Measurements from ENCODE around the gene NUP188. TPM values are rescaled to one million over a fixed set of nuclear protein-coding genes. Genes with fewer than 3 reads are reported as not detected.
A peak's percentile ranks its signal among the peaks of the same experiment; 100 is the strongest.

The NUP188 gene, protein sequence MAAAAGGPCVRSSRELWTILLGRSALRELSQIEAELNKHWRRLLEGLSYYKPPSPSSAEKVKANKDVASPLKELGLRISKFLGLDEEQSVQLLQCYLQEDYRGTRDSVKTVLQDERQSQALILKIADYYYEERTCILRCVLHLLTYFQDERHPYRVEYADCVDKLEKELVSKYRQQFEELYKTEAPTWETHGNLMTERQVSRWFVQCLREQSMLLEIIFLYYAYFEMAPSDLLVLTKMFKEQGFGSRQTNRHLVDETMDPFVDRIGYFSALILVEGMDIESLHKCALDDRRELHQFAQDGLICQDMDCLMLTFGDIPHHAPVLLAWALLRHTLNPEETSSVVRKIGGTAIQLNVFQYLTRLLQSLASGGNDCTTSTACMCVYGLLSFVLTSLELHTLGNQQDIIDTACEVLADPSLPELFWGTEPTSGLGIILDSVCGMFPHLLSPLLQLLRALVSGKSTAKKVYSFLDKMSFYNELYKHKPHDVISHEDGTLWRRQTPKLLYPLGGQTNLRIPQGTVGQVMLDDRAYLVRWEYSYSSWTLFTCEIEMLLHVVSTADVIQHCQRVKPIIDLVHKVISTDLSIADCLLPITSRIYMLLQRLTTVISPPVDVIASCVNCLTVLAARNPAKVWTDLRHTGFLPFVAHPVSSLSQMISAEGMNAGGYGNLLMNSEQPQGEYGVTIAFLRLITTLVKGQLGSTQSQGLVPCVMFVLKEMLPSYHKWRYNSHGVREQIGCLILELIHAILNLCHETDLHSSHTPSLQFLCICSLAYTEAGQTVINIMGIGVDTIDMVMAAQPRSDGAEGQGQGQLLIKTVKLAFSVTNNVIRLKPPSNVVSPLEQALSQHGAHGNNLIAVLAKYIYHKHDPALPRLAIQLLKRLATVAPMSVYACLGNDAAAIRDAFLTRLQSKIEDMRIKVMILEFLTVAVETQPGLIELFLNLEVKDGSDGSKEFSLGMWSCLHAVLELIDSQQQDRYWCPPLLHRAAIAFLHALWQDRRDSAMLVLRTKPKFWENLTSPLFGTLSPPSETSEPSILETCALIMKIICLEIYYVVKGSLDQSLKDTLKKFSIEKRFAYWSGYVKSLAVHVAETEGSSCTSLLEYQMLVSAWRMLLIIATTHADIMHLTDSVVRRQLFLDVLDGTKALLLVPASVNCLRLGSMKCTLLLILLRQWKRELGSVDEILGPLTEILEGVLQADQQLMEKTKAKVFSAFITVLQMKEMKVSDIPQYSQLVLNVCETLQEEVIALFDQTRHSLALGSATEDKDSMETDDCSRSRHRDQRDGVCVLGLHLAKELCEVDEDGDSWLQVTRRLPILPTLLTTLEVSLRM (N-terminal part only)
- total RNA-seq, result 37.6 and 67.3 TPM in 2 replicates

DNA sequence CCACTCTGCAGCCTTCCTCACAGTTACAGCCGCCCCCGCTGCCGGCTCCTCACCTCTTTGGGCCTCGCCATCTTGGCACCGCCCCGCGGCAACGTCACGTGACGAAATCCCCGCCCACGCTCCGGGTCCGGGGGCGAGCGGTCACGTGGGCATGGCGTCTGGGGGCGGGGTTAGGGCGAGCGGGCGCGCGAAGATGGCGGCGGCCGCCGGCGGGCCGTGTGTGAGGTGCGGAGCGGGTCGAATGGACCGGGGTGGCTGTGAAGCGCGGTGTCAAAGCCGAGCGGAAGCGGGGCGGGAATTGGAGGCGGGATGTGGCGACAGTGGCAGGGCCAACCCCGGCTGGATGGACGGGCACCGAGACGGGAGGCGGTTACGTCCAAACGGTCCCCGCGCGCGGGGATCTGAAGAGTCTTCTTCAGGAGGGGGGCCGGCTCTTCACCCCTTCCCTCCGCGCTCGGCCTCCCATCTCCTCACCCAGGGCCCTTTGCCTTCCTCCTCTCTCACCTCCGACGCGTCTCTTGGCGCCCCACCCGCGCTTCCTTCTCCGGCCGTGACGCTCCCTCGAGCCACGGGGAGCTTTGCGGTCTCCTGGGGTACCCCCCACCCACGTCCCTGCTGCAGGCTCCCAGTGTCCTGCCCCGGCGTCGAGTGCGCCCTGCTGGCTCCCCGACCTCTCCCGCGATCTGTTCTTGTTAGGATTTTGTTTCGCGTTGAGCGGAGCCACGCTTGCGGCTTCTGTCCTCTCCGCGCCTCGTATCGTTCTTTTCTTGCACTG lies at the start of gene NUP188, which contains the start of gene DOLK:
Gene NUP188 (plus strand): TSS at position 173 of the 775 bp plus-strand sequence. CDS start 21 bp downstream, at position 194.
Gene DOLK (minus strand): TSS at position 77 of the 775 bp plus-strand sequence. CDS start 300 bp downstream, outside the sequence.
- TF ChIP-seq, protein P1, sequence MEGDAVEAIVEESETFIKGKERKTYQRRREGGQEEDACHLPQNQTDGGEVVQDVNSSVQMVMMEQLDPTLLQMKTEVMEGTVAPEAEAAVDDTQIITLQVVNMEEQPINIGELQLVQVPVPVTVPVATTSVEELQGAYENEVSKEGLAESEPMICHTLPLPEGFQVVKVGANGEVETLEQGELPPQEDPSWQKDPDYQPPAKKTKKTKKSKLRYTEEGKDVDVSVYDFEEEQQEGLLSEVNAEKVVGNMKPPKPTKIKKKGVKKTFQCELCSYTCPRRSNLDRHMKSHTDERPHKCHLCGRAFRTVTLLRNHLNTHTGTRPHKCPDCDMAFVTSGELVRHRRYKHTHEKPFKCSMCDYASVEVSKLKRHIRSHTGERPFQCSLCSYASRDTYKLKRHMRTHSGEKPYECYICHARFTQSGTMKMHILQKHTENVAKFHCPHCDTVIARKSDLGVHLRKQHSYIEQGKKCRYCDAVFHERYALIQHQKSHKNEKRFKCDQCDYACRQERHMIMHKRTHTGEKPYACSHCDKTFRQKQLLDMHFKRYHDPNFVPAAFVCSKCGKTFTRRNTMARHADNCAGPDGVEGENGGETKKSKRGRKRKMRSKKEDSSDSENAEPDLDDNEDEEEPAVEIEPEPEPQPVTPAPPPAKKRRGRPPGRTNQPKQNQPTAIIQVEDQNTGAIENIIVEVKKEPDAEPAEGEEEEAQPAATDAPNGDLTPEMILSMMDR (conservative IDR thresholded peaks at IDR 0.05; ENCODE audit: low read depth, low read length), result no peak
- no peak for DNase-seq (ENCODE audit: low read depth)
- peak within 1 kb of the TSS; percentile 97 for H3K4me3 ChIP-seq (ENCODE audit: low read depth, low read length)

DNA sequence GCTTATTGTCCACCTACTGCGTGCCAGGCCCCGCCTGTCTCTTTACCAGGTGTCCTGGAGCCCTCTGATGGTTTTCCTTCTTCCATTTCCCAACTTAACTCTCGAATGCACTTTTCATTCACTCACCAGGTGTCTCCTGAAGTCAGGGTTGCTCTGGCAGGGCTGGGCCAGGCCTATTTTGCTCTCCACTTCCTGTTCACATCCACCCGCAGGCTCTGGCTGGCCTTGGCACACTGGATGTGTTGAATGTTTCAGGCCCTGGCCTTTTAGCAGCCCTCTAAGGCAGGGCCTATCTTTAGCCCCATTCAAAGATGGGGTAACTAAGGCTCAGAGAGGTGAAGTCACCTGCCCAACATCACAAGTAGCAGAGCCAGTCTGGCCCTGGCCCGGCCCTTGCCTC lies 49.1 kb upstream of the NUP188 start:
- no peak overlapping the region for H3K4me3 ChIP-seq (ENCODE audit: low read depth, low read length)
- TF ChIP-seq, protein P1 (conservative IDR thresholded peaks at IDR 0.05; ENCODE audit: low read depth, low read length), result no peak
- no peak for DNase-seq (ENCODE audit: low read depth)

DNA sequence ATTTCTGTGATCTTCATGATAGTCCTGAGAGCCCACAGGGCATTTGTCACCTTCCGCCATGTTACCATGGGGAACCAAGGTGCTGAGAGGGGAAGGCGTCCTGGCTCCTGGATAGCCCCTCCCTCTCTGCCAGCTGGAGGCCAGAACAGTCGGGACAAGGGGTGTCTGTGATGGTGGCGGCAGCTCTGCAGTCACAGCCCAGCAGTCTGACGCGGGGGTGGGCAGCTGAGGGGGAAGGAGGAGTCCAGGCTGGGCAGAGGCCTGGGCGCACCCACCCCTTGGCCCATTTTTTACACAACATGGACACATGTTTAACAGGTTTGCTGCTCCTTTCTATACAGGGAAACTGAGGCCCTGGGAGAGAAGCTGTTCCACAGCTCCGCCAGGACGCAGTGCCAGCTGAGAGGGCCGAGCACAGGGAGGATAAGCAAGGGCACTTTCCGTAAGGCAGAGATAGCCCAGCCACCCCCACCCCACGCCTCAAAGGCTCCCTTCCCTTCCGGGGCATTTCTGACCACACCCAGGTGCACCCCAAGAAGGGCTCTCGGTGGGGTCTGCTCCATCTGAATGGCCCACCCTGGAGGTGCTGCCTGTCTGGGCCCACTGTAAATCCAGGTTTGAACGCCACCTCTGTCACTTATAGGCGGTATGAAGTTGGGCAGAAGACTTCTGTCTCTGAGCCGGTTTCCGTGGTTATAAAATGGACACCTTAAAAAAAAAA lies 48.5 kb upstream of the NUP188 start:
- no peak overlapping the region for H3K4me3 ChIP-seq (ENCODE audit: low read depth, low read length)
- TF ChIP-seq, protein P1 (conservative IDR thresholded peaks at IDR 0.05; ENCODE audit: low read depth, low read length), result no peak
- DNase-seq (ENCODE audit: low read depth), result no peak

DNA sequence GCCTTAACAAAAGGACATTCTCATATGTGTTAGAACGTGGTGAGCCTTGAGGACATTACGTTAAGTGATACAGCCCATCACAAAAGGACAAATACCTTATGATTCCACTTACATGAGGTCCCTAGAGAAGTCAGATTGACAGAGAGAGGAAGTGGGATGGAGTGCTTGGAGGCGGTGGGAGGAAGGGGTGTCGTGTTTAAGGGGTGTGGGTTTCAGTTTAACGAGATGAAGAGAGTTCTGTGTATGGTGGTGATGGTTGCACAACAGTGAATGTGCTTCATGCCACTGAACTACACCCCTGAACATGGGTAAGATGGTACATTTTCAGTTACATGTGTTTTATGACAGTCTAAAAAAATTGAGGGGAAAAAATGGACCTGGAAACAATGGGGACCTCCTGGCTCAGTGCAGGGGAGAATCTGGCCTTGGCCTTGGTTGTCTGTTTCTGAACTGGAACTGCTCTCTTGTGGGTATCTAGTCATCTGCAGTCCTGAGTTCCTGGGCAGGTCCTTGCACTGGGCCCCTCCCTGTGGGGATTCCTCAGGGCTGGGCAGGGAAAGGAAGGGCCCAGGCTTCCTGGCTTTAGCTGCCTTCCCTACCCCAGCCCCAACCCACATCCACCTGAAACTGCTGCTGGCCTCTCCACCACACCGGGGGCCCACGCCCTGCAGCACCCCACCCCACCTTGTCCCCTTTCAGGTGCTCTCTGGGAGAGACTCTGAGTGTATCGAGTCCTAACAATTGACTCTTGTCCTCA lies 47.8 kb upstream of the NUP188 start:
- H3K4me3 ChIP-seq (ENCODE audit: low read depth, low read length), result no peak overlapping the region
- TF ChIP-seq, protein P1 (conservative IDR thresholded peaks at IDR 0.05; ENCODE audit: low read depth, low read length), result no peak
- no peak for DNase-seq (ENCODE audit: low read depth)

DNA sequence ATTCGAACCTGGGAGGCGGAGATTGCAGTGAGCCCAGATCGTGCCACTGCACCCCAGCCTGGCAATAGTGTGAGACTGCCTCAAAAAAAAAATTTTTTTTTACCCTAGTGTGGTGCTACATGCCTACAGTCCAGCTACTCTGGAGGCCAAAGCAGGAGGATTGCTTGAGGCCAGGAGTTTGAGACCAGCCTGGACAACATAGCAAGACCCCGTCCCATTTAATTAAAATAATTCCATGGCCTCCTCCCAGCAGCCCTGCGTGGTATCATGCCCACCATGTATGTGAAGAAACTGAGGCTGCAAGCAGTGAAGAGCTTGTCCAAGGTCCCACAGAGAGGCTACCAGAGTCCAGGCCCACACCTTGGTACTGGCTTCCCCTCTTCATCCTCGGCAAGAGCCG lies 46.1 kb upstream of the NUP188 start:
- TF ChIP-seq, protein P1 (conservative IDR thresholded peaks at IDR 0.05; ENCODE audit: low read depth, low read length), result no peak
- DNase-seq (ENCODE audit: low read depth), result no peak
- no peak overlapping the region for H3K4me3 ChIP-seq (ENCODE audit: low read depth, low read length)

Measured in epithelial cell of proximal tubule (primary cell).